Muscle layer of colon (tissue), 2 donors: ENCODE measurements around the gene CTIF.

Source experiments
- H3K27ac ChIP-seq: one replicate; pipeline ENCODE4 v1.7.0; 2013; ENCODE audit warnings: low read depth, mild to moderate bottlenecking, low read length, moderate library complexity
- H3K27me3 ChIP-seq, 2 donors: one replicate each; pipeline ENCODE4 v1.7.0; 2013; ENCODE audit warnings: low read length in 2 of 2, mild to moderate bottlenecking in 2 of 2; ENCODE audit not compliant: insufficient read depth in 2 of 2, control insufficient read depth in 1 of 2
- H3K36me3 ChIP-seq: one replicate; pipeline ENCODE4 v1.7.0; 2013; ENCODE audit warnings: mild to moderate bottlenecking, low read length; ENCODE audit not compliant: insufficient read depth
- H3K4me1 ChIP-seq: one replicate; pipeline ENCODE4 v1.7.0; 2013; ENCODE audit warnings: mild to moderate bottlenecking, low read length; ENCODE audit not compliant: insufficient read depth
- H3K4me3 ChIP-seq, 2 donors: one replicate each; pipeline ENCODE4 v1.7.0; 2013; ENCODE audit warnings: low read length in 2 of 2, low read depth in 1 of 2, mild to moderate bottlenecking in 1 of 2, moderate library complexity in 1 of 2
- H3K9ac ChIP-seq: one replicate; pipeline ENCODE4 v1.7.0; 2013; ENCODE audit warnings: low read length
- H3K9me3 ChIP-seq: one replicate; pipeline ENCODE4 v1.7.0; 2013; ENCODE audit warnings: mild to moderate bottlenecking, low read length
- donor health status: abdominal sarcoma.
- donor health status: Adenocarcinoma of cecum.

The CTIF gene

DNA sequence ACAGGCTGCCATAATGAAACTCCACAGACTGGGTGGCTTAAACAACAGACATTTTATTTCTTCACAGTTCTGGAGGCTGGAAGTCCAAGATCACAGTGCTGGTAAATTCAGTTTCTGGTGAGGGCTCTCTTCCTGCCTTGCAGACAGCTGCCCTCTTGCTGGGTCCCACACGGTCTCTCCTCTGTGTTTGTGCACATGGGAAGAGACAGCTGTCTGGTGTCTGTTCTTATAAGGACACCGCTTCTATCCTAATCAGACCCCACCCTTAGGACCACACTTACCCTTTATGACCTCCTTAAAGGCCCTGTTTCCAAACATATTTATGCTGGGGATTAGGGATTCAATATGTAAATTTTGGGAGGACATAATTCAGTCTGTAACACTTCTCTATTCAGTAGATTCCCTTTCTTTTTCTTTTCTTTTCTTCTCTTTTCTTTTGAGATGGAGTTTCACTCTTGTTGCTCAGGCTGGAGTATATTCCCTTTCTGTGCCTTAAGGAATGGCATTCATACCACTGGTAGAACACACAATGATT lies 18.9 kb downstream of the CTIF start:
- H3K36me3 ChIP-seq = peaks cover 4% of the 10 kb centered on the region
- no peaks in the 10 kb centered on the region for H3K27me3 ChIP-seq
- no peaks in the 10 kb centered on the region for H3K9me3 ChIP-seq
- H3K4me1 ChIP-seq = peaks cover 49% of the 10 kb centered on the region
- no peak overlapping the region for H3K9ac ChIP-seq
- peak overlapping the region; percentile 30 for H3K27ac ChIP-seq
- H3K4me3 ChIP-seq = no peak overlapping the region

GRCh38 chr18:48558248-48558647 lies 19.4 kb downstream of the CTIF start:
- Histone ChIP-seq H3K27ac (no peak overlapping the region), H3K9me3 (no peaks in the 10 kb centered on the region), H3K36me3 (peaks cover 4% of the 10 kb centered on the region), H3K9ac (no peak overlapping the region), H3K4me3 (no peak overlapping the region), H3K4me1 (peaks cover 54% of the 10 kb centered on the region), H3K27me3 (no peaks in the 10 kb centered on the region)

- no peak overlapping the region for H3K4me3 ChIP-seq
- no peak overlapping the region for H3K27ac ChIP-seq
- no peaks in the 10 kb centered on the region for H3K36me3 ChIP-seq
- H3K27me3 ChIP-seq = no peaks in the 10 kb centered on the region
- no peak overlapping the region for H3K9ac ChIP-seq
- H3K4me1 ChIP-seq = peaks cover 44% of the 10 kb centered on the region
- H3K9me3 ChIP-seq = no peaks in the 10 kb centered on the region
These were observed 21.7 kb downstream of the CTIF start for GRCh38 chr18:48560491-48560890.

- no peak overlapping the region for H3K4me3 ChIP-seq
- H3K36me3 ChIP-seq = no peaks in the 10 kb centered on the region
- H3K9ac ChIP-seq = no peak overlapping the region
- peak overlapping the region; percentile 37 for H3K27ac ChIP-seq
- peaks cover 28% of the 10 kb centered on the region for H3K4me1 ChIP-seq
- H3K9me3 ChIP-seq = no peaks in the 10 kb centered on the region
- no peaks in the 10 kb centered on the region for H3K27me3 ChIP-seq
These were observed 23.2 kb downstream of the CTIF start for GRCh38 chr18:48562075-48562474.

- no peaks in the 10 kb centered on the region for H3K9me3 ChIP-seq
- no peaks in the 10 kb centered on the region for H3K27me3 ChIP-seq
- H3K9ac ChIP-seq = no peak overlapping the region
- H3K36me3 ChIP-seq = no peaks in the 10 kb centered on the region
- no peak overlapping the region for H3K27ac ChIP-seq
- H3K4me1 ChIP-seq = peaks cover 23% of the 10 kb centered on the region
- H3K4me3 ChIP-seq = no peak overlapping the region
These were observed 24.2 kb downstream of the CTIF start for GRCh38 chr18:48563027-48563426.

GRCh38 chr18:48564139-48564538 lies 25.3 kb downstream of the CTIF start:
- peaks cover 25% of the 10 kb centered on the region for H3K4me1 ChIP-seq
- no peak overlapping the region for H3K9ac ChIP-seq
- no peaks in the 10 kb centered on the region for H3K9me3 ChIP-seq
- H3K27ac ChIP-seq = no peak overlapping the region
- H3K27me3 ChIP-seq = no peaks in the 10 kb centered on the region
- H3K36me3 ChIP-seq = no peaks in the 10 kb centered on the region
- H3K4me3 ChIP-seq = no peak overlapping the region

- H3K36me3 ChIP-seq = no peaks in the 10 kb centered on the region
- no peak overlapping the region for H3K4me3 ChIP-seq
- no peak overlapping the region for H3K9ac ChIP-seq
- H3K9me3 ChIP-seq = no peaks in the 10 kb centered on the region
- no peak overlapping the region for H3K27ac ChIP-seq
- H3K27me3 ChIP-seq = no peaks in the 10 kb centered on the region
- H3K4me1 ChIP-seq = peaks cover 32% of the 10 kb centered on the region
These were observed 26.3 kb downstream of the CTIF start for GRCh38 chr18:48565105-48565504.

DNA sequence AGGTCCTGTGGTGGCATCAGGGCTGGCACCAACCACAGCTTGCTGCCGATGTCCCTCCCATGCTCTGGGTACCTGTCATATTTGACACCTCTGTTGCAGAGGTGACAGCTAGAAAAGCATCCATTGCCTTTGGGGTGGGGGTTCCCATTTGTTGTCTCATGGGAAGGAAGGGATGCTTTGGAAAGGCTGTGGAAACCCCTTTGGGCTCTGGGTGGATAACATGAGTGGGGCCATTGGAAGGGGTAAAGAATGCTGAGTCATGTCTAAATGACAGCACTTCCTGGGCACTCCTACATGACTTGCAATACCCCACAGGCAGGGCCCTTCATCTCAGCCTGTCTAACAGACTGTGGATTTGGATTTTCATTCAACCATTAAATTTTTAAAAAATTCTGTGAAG lies 27.8 kb downstream of the CTIF start:
- Histone ChIP-seq H3K9me3 (no peaks in the 10 kb centered on the region), H3K4me1 (peaks cover 27% of the 10 kb centered on the region), H3K27ac (no peak overlapping the region), H3K27me3 (no peaks in the 10 kb centered on the region), H3K36me3 (no peaks in the 10 kb centered on the region), H3K4me3 (no peak overlapping the region), H3K9ac (no peak overlapping the region)

GRCh38 chr18:48567388-48567787 lies 28.6 kb downstream of the CTIF start:
- Histone ChIP-seq H3K4me3 (no peak overlapping the region), H3K9ac (no peak overlapping the region), H3K36me3 (no peaks in the 10 kb centered on the region), H3K27ac (no peak overlapping the region), H3K4me1 (peaks cover 23% of the 10 kb centered on the region), H3K27me3 (no peaks in the 10 kb centered on the region), H3K9me3 (no peaks in the 10 kb centered on the region)

DNA sequence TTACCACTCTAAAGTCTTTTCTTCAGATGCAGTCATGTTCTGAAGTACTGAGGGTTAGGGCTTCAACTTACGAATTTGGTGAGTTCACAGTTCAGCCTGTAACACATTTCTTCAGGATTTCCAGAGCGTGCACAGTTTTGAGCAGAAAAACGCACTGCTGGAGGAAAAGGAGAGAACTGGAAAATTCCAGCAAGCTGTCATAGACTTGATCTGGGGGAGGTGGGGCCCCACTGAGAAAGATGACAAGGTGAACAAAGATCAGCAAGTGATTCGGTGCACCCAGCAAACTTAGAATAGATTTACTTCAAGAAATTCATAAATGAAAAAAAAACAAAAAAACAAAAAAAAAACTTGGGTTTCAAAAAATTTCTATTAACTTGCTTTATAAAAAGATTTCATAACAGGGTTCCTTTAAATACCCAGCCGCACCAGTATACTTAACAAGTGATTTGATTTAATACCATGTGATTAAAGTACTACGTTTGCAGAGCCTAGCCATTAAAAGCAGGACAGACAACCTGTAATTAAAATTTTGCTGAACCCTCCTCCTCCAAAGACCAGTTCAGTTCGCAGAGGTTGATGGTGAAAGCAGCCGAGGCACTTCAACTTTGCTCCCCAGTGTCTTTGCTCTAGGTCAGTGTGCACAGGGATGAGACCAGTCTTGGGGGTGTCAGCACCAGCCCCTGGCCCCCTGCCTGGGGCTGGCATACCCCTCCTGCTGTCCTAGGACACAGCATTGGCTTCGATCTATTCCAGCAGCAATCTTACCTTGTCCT lies 30.5 kb downstream of the CTIF start:
- H3K27me3 ChIP-seq = no peaks in the 10 kb centered on the region

DNA sequence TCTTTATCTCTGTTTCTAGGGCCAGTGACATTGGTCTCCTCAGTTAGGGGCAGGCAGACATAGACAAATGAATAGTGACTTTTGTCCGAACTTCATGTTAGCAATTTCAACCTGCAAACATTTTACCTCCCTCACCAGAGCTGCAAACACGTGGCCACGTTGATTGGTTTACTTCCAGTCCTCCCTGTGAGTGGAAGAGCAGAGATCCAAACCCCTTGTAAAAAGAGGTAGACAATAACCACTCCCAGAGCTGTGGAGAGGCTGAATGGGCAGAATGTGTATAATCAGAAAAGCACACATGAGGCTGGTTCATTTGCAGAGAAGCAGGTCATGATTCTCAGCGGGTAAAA lies 31.1 kb downstream of the CTIF start:
- Histone ChIP-seq H3K27ac (no peak overlapping the region), H3K9ac (no peak overlapping the region), H3K4me3 (no peak overlapping the region), H3K27me3 (no peaks in the 10 kb centered on the region), H3K4me1 (peaks cover 16% of the 10 kb centered on the region), H3K36me3 (no peaks in the 10 kb centered on the region), H3K9me3 (no peaks in the 10 kb centered on the region)

More for the DNA sequence above, 30.5 kb downstream of the CTIF start:
- Histone ChIP-seq H3K27ac (no peak overlapping the region), H3K4me3 (no peak overlapping the region), H3K36me3 (no peaks in the 10 kb centered on the region), H3K4me1 (peaks cover 14% of the 10 kb centered on the region), H3K9me3 (no peaks in the 10 kb centered on the region), H3K9ac (no peak overlapping the region)

- no peak overlapping the region for H3K27ac ChIP-seq
- no peaks in the 10 kb centered on the region for H3K9me3 ChIP-seq
- H3K4me3 ChIP-seq = no peak overlapping the region
- no peaks in the 10 kb centered on the region for H3K27me3 ChIP-seq
- H3K36me3 ChIP-seq = no peaks in the 10 kb centered on the region
- no peak overlapping the region for H3K9ac ChIP-seq
- peaks cover 21% of the 10 kb centered on the region for H3K4me1 ChIP-seq
These were observed 31.5 kb downstream of the CTIF start for GRCh38 chr18:48570313-48570712.
